Epithelial cell of prostate (primary cell): Measurements from ENCODE around the gene NRN1.

Experiments
- DNase-seq: peaks from one replicate; pipeline ENCODE4 v3.0.0-alpha.2; 2011; ENCODE audit warnings: low read depth, low spot score
- H3K27ac ChIP-seq: fragments of 450-650 bp; 2 replicates; pipeline ENCODE4 v1.5.1; 2017; ENCODE audit warnings: mild to moderate bottlenecking

The NRN1 gene

DNA sequence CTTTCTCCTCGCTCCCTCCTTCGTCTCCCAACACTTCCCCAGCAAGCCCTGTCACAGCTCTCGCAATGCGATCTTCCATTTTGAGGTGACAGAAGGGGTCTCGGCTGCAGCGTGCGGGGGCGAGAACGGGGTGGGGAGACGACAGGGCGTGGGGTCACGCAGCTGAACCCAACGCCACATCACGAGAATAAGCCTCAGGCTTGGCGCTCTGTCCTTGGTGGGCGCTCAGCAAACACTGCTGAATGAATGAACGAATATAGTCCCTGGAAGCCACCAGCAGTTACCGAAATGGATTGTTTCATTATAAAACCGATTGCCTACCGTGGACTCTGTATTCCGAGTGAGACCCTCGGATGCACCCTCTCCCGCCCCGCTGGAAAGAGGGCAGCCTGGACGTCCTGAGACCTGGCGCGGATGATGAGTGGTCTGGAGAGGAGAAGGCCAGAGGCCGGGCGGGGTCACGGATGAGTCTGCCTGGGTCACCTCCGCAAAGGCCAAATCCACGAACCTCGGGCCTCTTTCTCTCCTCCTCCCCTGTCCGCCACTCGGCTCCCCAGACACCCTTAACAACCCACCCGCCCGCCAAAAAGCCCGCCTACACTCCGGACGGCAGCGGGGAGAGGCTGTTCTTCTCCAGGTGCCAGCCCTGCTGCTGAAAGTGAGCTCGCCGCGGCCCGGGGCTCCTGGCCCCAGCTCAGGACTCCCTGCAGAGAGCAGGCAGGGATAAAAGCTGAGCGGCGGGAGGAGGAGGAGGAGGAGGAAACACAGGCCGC lies 3.7 kb downstream of the NRN1 start:
- no peak for DNase-seq
- H3K27ac ChIP-seq = no peak overlapping the region

DNA sequence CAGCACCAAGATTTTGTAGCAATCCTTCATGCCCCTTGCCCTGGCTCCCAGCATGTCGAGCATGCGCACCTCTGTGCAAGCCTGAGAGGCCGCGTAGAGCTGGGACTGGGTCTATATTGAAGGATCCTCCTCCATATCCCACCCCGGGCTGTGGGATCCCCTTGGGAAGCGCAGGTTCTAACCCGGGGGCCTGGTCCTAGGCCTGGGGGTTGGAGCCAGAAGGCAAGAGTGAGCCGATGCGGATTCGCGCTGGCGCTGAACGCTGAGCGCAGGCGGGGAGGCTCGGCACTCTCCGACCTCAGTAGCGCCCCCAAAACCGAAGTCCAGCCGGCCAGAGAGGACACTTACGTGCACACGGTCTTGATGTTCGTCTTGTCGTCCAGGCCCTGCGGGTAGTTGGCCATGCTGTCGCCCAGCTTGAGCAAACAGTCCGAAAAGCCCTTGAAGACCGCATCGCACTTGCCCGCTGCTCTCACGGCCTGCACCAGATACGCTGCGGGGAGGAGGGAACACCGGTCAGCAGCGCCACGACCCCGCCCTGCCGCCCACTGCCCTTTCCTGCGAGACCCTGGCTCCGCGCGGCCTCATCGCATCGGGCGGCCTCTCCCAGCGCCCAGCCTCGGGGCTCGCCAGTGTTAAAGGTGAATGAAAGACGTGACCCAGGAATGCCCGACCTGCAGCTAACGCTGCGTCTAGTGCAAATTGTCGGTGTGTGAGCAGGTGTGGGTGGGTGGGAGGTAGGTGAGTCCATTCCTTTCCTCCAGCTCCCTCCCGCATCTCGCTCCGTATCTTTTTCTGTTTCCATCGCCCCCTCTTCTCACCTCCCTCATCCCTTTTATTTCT lies 4.5 kb downstream of the NRN1 start:
- no peak overlapping the region for H3K27ac ChIP-seq
- no peak for DNase-seq

DNA sequence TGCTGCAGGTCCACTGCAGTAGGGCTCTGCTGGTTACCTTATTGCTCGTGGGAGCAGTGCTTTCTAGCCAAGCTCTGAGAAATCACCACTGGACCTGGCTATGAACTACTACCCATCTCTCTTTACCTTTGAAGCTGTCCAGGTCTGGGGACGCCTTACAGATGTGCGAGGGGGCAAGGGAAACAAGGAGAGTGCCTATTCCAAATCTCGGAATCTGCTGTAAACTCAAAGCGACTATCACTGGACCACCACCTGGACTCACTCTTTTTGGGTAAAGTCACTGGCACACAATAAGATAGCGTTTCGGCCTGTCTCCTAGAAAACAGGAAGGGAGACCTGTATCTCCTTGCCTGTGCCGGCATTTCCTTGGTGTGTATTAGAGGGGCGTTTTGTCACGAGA lies 5.3 kb downstream of the NRN1 start:
- H3K27ac ChIP-seq = no peak overlapping the region
- no peak for DNase-seq

DNA sequence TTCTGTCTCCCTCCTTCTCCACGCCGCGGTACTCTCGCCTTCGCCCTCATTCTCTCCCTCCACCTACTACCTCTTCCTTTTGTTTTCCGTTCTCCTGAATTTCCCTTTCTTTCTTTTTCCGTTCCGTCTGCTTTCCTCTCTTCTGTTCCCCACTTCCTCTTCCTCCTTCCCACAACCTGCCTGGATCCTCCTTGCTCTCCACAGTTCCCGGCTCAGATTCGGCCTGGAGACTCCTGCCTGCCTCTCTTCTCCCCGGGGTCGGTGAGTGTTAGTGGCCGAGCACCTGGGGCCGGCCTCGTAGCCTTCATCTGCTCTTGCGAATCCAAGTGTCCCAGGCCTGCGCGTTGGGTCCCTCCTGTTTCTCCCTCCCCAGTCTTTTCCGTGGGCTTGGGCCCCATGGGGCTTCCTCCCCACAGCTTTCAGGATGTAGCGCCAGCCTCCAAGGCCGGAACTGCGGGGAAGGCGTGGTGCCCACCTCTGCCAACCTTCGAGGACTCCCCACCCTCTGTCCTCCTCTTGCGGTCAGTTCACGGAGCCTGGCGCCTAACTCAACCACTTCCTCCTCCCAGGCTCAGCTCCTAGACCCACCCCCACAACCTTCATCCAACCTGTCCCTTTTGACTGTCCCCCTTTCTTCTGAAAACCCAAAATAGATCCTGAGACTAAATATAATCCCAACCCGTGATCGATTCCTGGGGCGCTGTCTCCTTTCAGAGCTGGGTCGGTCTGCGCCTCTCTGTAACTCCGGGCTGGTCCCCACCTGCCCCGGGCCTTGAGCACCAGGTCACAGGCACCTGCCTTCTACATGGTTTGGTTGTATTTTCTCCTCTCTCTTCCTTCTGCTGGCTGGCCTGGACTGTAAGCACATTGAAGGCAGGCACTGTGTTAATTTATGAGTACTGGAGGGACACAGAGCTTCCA lies 6.8 kb downstream of the NRN1 start:
- DNase-seq = no peak
- no peak overlapping the region for H3K27ac ChIP-seq

DNA sequence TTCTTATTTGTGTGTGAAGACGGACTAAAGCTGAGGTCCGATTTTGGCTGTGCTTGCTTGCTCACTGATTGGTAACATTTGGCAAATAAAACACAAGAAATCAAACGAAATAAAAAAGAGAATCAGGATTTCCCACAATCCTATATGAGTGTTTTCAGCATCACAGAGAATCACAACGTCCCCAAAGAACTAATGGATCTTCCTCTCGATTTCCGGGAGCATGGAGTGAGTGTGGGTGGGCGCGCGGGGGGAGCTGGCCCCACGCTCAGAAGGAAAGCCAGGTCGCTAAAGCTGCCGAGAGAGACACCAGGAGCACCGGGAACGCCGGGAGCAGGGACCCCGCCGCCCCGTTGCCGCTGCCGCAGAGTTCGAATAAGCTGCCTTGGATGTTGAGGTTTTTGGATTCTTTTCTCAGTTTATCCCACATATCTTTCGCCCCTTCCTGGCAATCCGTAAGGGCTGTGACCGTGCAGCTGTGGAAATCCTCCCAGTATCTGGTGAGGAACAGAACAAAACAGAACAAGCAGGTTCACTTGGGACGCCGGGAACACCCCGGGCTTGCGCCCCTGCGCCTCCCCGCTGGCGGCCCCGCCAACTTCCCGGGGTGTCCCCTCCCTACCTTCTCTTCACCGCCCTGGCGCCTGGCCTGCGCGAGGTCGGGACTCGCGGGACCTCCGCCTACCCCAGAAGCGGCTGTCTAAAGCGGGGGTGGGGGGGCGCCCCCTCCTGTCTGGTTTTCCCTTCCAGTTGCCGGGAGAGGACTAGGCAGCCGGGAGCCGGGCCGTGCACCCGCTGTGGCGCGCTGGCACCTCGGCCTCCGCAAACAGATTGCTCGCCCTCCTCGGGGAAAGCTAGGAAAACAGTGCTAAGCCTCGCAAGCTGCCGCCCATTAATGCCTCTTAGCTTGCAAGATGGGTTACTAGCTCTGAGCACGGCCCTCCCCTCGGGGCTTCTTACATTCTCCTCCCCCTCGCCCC lies 7.7 kb downstream of the NRN1 start:
- no peak for DNase-seq
- H3K27ac ChIP-seq = no peak overlapping the region

DNA sequence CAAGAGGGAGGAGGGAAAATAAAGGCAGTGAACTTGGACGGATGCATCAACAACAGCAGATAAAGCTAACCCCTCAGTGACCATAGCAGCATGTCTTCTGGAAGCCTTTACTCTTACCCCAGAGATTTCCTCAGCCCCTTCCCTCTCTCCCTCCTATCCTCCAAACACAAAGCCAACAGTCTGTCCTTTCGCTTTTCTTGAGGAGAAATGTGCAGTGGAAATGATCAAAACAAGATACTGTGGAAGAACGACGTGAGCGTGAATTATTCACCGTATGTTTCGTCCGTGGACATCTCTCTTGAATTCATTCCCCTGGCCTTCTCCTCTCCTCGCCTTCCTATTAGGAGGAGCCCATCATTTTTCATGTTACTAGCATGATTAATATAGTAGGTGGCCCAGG lies 8.5 kb downstream of the NRN1 start:
- no peak for DNase-seq

DNA sequence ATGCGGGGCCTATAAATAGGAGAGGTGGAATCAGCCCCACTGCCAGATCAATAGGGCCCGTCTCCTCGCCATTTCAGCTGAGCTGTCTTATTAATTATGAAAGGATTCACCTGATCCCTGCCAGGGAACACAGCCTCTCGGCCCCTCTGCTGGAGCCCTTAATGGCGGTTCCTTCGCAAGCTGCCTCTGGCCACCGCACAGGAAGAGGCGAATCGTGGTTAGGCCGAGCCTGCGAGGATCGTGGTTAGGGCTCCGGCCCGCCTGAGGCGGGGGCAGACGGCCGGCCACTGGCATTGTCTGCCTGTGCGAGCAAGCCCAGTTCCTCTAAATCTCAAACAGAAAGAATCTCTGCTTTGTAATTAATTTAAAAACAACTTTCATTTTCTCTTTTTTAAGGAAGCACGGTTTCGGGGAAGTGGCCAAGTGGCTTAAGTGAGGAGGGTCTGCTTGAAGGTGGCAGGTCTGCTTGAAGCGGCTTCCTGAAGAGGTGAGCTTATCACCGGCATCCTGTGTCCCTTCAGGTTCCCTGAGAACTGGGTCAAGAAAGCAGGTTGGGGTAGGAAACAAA lies 9.2 kb downstream of the NRN1 start:
- no peak for DNase-seq
- no peak overlapping the region for H3K27ac ChIP-seq

More for the DNA sequence above, 8.5 kb downstream of the NRN1 start:
- no peak overlapping the region for H3K27ac ChIP-seq

DNA sequence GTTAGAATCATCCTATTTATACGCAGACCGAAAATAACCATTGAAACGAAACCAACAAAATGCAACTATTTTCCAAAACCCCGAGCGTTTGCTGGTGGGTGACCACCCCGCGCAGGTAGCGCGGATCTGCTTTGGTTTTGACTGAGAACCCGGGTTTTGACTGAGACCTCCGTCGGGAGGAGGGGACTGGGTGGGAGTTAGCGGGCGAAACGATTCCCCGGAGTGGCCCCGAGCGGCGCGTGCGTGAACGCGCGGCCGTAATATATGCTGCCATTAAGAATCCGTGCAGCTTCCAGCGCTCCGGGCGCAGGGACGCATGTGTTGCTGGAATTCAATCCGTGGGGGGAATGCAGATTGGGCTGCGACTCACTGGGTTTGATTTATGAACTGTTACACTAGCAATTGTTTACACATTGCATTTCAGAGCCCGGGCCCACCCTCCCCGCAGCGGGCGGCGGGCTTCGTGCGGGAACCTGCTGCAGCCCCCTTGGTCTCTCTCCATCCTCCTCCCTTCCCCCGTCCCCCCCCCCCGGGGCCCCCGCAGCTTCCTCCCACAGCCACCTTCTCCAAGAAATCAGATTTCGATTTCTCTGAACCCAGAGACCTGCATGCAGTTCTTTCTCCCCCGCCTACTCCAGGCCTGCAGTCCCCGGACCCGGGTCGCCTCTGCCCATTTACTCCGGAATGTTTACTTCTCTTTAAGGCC lies 9.9 kb downstream of the NRN1 start:
- no peak for DNase-seq
- H3K27ac ChIP-seq = no peak overlapping the region

DNA sequence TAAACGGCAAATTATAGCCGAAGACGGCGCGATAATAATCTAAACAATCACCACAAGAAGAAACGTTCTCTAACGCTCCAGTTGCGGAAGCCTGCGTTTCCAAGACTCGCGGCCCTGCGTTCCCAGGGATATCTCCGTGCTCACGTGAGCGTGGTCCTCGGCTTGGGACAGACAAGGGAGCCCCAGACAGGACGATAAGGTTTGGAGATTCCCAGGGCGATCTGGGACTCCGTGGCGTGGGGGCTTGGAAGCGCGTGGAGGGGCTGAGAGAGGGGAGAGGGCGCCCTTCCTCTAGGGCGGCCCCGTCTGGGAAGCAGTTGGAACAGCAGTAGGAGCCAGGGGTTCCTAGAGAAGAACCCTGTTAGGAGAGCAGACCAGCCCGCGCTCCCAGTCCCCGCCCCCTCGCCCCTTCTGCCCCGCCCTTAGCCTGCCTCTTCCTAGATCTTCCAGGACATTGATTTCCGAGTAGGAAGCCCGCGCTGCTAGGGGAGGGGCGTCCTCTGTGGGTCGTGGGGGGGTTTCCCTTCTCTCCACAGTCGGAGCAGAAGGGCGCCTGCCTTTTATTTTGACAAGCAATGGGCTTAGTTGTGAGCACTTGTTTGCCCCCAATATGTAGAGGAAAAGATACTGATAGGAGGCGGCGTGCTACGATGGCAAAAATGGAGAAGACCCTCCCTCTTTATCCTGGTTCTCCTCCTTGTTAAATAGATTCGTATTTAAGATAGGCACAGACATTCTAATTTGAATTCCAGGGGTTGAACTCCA lies 10.6 kb downstream of the NRN1 start:
- no peak for DNase-seq
- no peak overlapping the region for H3K27ac ChIP-seq

DNA sequence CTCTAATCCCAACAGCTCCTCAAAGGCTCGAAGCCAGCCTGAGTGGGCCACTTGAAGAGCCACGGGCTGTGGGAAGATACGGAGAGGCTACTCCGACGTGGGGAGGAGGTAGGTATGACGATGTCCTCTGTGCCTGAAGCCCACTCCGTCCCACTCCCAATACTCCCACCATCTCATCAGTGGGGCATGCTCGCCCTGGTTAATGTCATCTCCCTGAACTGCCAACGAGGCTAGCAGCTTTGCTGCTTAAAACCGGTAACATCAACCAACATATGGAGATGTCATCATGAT lies 11.1 kb downstream of the NRN1 start:
- no peak for DNase-seq
- H3K27ac ChIP-seq = no peak overlapping the region

DNA sequence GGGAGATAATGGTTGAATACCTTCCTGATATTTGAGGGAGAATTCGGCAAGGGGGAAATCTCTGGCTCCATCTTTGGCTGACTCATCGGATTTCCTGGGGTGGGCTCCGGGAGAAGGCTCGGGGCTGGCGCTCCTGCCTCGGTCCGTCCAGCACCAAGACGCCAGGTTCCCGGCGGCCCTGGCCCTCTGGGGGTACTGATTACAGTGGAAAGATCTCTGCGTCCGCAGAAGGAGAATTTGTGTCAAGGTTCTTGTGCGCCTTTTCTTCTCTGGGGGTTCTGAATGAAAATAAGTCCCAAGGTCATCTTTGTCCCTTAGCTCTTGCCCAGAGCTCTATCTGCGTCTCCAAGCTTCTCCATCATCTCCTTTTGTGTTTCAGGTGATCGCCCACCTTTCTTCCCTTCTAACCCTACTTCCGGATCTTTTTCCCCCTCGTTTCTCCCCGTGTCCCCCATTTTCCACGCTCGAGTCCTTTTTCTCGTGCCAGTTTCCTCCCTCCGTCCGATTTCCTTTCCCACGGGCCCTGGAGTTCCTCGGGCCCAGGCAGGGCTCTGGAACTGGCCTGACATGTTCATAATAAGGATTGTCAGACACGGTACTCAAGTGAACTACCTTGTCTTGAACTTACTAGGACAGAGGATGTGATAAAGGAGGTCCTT lies 11.6 kb downstream of the NRN1 start:
- no peak for DNase-seq

DNA sequence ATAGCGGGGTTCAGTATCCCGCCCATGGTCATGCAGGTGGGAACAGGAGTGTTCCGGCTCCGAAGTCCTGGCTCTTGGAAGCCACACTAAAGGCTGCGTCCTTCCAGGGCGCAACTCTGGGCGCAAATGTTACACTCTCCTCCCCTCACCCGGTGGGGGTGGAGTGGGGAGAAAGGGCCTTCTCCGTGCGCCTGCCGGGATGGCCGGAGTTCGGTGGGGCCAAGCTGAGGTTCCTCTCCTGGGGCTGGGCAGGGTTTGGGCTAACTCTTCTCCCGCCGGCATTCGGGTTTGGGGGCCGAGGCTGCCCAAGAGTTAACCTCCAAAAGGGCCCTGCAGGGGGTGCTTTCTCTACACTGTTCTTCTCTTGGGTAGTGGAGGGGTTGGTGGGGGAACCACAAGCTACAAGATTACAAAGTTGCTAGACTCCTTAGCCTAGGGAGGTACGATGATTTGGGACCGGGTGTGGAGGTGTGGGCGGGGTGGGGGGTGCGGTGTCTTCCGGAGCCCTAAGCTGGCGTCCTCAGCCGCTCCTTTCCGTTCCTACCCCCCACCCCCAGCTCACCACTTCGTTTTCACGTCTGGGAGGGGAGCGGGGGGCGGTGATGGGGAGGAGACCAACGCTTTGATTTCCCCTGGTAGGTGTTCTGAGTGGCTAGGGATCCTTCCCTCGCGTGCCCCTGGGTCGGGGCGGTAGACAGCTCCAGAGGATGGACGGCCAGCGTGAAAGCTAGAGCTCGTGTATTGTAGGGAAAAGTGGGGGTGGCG lies 12.3 kb downstream of the NRN1 start:
- DNase-seq = no peak
- H3K27ac ChIP-seq = no peak overlapping the region

More for the DNA sequence above, 11.6 kb downstream of the NRN1 start:
- H3K27ac ChIP-seq = no peak overlapping the region

DNA sequence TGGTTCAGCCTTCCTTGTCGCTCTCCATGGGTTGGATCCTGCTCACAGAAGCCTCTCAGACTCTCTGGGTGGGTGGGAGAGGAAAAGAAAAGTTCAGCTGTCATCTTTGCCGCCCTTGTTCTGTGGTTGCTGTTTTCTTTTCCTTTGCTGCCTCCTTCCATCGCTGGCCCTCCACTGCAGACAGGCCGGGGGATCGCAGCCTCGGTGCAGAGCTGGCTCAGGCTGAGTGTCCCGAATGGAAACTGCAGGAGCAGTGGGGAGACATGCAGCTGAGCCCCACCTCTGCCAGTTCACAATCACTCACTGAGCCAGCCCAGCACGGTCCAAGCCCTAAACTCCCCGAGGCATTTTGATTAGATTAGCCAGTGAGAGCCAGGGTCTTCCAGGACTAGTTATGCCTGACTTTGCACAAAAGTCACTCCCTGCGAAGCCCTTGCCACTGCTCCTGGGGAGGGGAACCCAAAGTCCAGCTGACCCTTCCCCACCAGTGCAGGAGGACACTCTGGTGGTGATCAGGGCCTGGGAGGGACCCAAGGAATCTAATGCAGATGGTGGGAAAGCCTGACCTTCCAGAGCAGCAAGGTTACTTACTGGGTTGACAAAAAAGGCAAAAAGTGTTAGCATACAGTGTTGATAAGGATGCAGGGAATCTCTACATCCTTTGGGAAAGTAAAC lies 14.0 kb downstream of the NRN1 start:
- H3K27ac ChIP-seq = no peak overlapping the region
- no peak for DNase-seq

DNA sequence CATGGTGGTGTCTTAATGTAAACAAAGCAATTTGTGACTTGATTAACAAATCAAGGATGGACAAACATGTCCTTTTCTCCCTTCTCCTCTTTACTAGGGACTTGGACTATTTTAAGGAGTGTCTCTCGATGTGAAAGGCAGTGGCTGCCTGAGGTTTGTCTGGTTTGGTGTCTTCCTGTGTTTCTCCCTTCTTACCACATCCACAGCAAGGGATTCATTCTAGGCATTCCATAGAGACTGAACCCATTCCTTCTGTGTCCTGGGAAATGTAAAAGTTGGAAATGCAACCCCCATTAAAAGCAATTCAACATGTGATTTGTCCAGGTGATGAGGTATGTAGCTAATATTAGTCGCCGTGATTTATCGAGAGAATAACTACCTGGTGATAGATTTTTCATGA lies 15.9 kb downstream of the NRN1 start:
- no peak overlapping the region for H3K27ac ChIP-seq
- DNase-seq = no peak

DNA sequence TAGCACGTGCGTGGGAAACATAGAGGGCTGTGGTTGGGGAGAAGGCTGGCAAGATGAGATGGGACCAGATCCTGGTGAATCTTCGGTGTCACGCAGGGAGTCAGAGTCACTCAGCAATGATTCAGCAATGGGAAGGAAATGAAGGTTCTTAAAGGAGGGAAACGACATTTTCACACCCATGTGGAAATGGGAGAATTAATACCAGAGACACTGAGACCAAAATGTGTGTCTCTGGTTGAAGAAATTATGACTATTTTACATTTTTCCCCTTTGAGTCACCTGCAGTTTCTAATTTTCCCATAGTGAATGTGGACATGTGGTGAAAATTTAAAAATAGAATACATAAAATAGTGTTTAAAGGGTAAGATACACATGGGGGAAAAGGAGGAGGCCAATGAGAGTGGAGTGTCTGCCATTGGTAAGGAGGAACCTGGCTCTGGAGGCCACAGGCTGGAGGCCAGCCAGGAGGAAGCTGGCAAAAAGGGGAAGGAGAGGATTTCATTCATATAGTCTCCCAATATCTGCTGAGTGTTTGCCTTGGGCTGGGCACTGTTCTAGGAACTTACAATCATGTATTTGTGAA lies 17.5 kb downstream of the NRN1 start:
- no peak overlapping the region for H3K27ac ChIP-seq
- DNase-seq = no peak

DNA sequence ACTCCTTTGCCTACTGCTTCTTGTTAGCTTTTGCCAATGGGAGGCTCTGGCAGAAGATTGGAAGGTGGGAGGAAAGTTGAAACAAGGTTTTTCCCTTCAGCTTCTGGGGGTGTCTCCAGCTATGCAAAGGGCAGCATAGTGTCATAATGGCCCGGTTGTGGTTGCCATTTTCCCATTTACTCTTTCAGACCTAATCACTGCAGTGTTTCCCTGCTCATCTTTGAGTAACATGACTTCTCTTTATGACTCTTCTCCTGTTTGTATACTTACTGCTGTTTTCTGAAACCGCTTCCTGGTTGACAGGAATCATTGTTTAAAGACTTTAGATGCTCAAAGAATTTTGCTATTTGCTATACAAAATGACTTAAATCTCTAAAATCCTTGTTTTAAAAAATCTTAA lies 19.9 kb downstream of the NRN1 start:
- no peak overlapping the region for H3K27ac ChIP-seq
- DNase-seq = no peak
